Neural crest cell (in vitro differentiated cells): Measurements from ENCODE around the gene WDR93. TPM values are rescaled to one million over a fixed set of nuclear protein-coding genes. Genes with fewer than 3 reads are reported as not detected.
"Not testable (repeated sequence)": the region's sequence is repeated elsewhere in the genome, so short reads cannot be mapped to it uniquely, and the experiment has no call there.

Experiments used
- DNase-seq: peaks from one replicate; pipeline ENCODE4 v3.0.0; 2021; ENCODE audit warnings: low read depth, mixed read lengths, low spot score
- H3K27ac Mint-ChIP-seq: one replicate; pipeline ENCODE4 v1.8.0; 2021; ENCODE audit warnings: mild to moderate bottlenecking, mixed read lengths; ENCODE audit not compliant: unreplicated experiment
- H3K27me3 Mint-ChIP-seq: 2 replicates; pipeline ENCODE4 v1.8.0; 2021; ENCODE audit warnings: low read depth, mild to moderate bottlenecking, mixed read lengths
- H3K36me3 Mint-ChIP-seq: 2 replicates; pipeline ENCODE4 v1.8.0; 2021; ENCODE audit warnings: low read depth, mild to moderate bottlenecking, mixed read lengths
- H3K4me1 Mint-ChIP-seq: 2 replicates; pipeline ENCODE4 v1.8.0; 2021; ENCODE audit warnings: mixed read lengths
- H3K4me3 Mint-ChIP-seq: one replicate; pipeline ENCODE4 v1.8.0; 2021; ENCODE audit warnings: mild to moderate bottlenecking, mixed read lengths
- H3K9me3 Mint-ChIP-seq: 2 replicates; pipeline ENCODE4 v1.8.0; 2021; ENCODE audit warnings: mixed read lengths
- total RNA-seq: library from RNA; stranded (reverse); gene quantifications from 2 replicates; pipeline ENCODE4 v1.2.1, GENCODE V29; 2021
- TF ChIP-seq, protein P1 (sequence below): fragments of 200-600 bp; sonication (generic); conservative IDR thresholded peaks from 2 replicates; pipeline ENCODE4 v1.5.0; 2021; ENCODE audit warnings: antibody characterized with exemption, mild to moderate bottlenecking

The WDR93 gene
- total RNA-seq, 1 donor from 2014 or later = not detected

DNA sequence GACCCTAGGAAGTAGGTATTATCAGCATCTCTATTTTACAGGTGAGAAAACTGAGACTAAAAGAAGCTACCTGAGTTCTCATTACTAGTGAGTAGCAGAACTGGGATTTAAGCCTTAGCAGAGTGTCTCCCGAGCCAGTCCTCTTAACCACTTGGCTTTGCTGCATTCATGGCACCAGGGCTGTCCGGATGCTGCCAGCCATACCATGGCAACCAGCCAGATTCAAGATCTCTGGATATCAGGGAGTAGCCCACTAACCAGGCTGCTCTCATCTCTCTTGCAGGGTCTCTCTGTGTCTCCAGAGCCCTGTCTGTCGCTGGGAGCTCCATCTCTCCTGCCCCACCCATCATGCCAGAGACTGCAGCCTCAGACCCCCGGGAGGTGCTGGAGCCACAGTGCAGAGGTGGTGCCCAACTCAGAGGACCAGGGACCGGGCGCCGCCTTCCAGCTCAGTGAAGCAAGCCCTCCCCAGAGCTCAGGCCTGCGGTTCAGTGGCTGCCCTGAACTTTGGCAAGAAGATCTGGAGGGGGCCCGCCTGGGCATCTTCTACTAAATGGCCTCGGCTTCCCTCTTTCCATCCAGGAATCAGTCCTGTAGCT is 87.3 kb downstream of the WDR93 start:
- peaks cover 5% of the 10 kb centered on the region for H3K4me1 Mint-ChIP-seq
- TF ChIP-seq, protein P1, sequence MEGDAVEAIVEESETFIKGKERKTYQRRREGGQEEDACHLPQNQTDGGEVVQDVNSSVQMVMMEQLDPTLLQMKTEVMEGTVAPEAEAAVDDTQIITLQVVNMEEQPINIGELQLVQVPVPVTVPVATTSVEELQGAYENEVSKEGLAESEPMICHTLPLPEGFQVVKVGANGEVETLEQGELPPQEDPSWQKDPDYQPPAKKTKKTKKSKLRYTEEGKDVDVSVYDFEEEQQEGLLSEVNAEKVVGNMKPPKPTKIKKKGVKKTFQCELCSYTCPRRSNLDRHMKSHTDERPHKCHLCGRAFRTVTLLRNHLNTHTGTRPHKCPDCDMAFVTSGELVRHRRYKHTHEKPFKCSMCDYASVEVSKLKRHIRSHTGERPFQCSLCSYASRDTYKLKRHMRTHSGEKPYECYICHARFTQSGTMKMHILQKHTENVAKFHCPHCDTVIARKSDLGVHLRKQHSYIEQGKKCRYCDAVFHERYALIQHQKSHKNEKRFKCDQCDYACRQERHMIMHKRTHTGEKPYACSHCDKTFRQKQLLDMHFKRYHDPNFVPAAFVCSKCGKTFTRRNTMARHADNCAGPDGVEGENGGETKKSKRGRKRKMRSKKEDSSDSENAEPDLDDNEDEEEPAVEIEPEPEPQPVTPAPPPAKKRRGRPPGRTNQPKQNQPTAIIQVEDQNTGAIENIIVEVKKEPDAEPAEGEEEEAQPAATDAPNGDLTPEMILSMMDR = no peak
- peaks cover 17% of the 10 kb centered on the region for H3K27me3 Mint-ChIP-seq
- no peak for DNase-seq
- H3K36me3 Mint-ChIP-seq = no peaks in the 10 kb centered on the region
- no peak overlapping the region for H3K4me3 Mint-ChIP-seq
- H3K9me3 Mint-ChIP-seq = no peaks in the 10 kb centered on the region
- H3K27ac Mint-ChIP-seq = no peak overlapping the region

DNA sequence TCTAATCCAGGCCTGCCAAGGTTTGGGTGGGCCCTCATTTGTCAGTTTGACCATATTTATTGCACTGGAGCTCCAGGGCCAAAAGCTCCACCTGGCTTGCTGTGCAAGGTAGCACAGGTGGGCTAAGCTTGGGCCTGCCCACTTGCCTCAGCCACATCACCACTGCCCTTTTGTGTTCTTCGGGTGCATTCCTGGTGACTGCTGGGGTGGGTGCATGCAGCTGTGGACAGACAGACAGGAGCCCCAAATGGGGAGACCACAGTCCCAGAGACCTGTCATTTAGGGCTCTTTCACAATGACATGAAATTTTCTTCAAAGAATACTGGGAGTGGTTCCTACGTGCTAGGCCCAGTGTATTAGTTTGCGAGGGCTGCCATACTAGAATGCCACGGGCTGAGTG is 88.2 kb downstream of the WDR93 start:
- peaks cover 17% of the 10 kb centered on the region for H3K27me3 Mint-ChIP-seq
- H3K27ac Mint-ChIP-seq = no peak overlapping the region
- DNase-seq = no peak
- TF ChIP-seq, protein P1 = no peak
- H3K4me1 Mint-ChIP-seq = peaks cover 13% of the 10 kb centered on the region
- H3K4me3 Mint-ChIP-seq = no peak overlapping the region
- H3K36me3 Mint-ChIP-seq = no peaks in the 10 kb centered on the region
- H3K9me3 Mint-ChIP-seq = no peaks in the 10 kb centered on the region

DNA sequence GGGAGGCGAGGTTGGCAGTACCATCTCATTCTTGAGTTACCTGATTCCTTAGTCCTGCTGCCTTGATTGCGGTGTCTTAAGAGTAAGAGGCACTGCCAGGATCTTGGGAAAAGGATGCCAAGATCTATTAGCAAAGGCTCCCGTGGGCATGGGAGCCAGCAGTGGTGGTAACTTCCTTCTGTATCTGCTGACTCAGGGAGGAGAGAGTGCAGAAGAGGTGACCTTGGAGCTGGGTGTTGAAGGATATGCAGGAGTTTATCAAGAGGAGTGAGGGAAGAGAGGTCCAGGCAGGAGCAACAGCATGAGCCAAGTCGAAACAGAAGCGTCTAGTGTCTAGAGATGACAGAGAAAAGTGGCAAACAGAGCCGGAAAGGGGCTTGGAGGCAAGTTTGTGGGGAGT is 90.0 kb downstream of the WDR93 start:
- Mint-ChIP-seq H3K4me1 (peaks cover 13% of the 10 kb centered on the region), H3K36me3 (no peaks in the 10 kb centered on the region), H3K9me3 (no peaks in the 10 kb centered on the region), H3K27ac (no peak overlapping the region), H3K27me3 (peaks cover 17% of the 10 kb centered on the region), H3K4me3 (no peak overlapping the region)
- TF ChIP-seq, protein P1 = no peak
- DNase-seq = no peak

DNA sequence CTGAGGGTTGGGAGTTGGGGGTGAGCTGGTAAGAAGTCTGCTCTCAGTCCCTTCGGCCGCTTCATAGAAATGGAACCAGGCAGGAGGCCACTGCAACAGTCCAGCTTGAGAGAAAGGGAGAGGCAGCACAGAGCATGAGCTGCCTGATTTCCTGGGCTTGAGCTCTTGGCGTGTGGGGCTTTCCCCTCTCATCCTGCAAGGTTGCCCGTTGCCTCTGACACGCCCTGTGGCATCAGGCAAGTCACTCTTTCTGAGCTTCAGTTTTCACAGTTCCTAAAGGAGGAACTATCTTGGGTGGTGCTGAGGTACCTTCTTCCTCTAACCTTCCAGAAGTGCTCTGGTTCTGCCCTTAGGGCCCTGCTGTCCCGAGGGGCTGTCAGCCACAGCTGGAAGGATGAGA is 90.4 kb downstream of the WDR93 start:
- TF ChIP-seq, protein P1 = no peak
- Mint-ChIP-seq H3K27ac (no peak overlapping the region), H3K4me1 (peaks cover 13% of the 10 kb centered on the region), H3K9me3 (no peaks in the 10 kb centered on the region), H3K27me3 (peaks cover 17% of the 10 kb centered on the region), H3K4me3 (no peak overlapping the region), H3K36me3 (no peaks in the 10 kb centered on the region)
- DNase-seq = no peak

DNA sequence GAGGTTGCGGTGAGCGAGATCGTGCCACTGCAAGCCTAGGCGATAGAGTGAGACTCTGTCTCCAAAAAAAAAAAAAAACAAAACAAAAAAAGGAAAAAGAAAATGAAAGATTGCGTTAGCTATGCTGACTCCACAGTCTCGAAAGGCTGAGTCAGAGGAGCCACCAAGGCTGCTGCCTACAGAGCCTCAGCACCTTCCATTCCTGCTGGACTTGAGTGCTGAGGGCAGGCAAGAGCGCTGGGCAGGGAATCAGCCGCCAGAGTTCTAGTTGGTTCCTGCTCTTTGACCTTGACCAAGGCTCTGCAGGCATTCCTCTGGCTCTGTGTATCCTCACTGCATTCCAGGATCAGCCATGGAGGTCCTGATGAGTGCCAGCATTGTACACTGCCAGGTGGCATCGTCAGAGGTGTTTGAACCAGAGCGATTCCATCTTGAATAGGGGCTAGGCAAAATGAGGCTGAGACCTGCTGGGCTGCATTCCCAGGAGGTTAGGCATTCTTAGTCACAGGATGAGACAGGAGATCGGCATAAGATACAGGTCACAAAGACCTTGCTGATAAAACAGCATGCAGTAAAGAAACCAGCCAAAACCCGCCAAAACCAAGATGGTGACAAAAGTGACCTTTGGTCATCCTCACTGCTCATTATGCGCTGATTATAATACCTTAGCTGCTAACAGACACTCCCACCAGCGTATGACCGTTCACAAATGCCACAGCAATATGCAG is 91.4 kb downstream of the WDR93 start:
- H3K36me3 Mint-ChIP-seq = no peaks in the 10 kb centered on the region
- H3K9me3 Mint-ChIP-seq = no peaks in the 10 kb centered on the region
- TF ChIP-seq, protein P1 = no peak
- peaks cover 16% of the 10 kb centered on the region for H3K27me3 Mint-ChIP-seq
- H3K4me3 Mint-ChIP-seq = no peak overlapping the region
- peaks cover 13% of the 10 kb centered on the region for H3K4me1 Mint-ChIP-seq
- no peak for DNase-seq
- H3K27ac Mint-ChIP-seq = no peak overlapping the region

DNA sequence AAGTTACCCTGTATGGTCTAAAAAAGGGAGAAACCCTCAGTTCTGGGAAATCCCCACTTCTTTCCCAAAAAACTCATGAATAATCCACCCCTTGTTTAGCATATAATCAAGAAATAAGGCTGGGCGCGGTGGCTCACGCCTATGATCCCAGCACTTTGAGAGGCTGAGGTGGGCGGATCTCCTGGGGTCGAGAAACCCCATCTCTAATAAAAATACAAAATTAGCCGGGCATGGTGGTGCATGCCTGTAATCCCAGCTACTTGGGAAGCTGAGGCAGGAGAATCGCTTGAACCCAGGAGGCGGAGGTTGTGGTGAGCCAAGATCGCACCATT is 92.0 kb downstream of the WDR93 start:
- not testable (repeated sequence) for H3K9me3 Mint-ChIP-seq, DNase-seq, H3K4me3 Mint-ChIP-seq, H3K27ac Mint-ChIP-seq, H3K36me3 Mint-ChIP-seq
- Mint-ChIP-seq H3K27me3 (peaks cover 11% of the 10 kb centered on the region), H3K4me1 (peaks cover 13% of the 10 kb centered on the region)
